ENCODE results near the gene HHATL. TPM values are rescaled to one million over a fixed set of nuclear protein-coding genes. Genes with fewer than 3 reads are reported as not detected.
A peak's percentile ranks its signal among the peaks of the same experiment; 100 is the strongest.

Gene HHATL
- total and polyA plus RNA-seq, 2 of the 8 experiments (the other 6 are each of a cell fraction or from before 2014, with no cell fraction given): 0.18 TPM; not detected in 1

DNA sequence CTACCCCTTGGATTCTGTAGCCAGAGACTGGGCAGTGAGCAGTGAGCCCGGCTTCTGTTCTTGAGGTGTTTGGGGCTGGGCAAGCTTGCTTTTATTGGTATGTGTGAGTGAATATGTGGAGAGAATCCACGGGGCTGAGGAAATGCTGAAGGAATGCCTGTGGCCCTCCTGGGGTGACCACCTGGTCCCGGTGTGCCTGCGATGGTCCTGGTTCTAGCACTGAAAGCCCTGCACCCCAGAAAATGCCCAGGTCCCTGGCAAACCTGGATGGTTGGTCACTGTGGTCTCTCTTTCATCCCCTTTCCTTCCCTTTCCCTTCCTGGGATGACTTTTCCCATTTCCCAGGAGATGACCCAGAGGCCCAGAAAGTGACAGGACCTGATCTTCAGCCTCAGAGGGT, 44.9 kb downstream of the HHATL start:
- Histone ChIP-seq H2BK12ac (ENCODE audit: low read depth, low read length) (no peak overlapping the region), H2BK120ac (replicated peaks; ENCODE audit: low read depth, low read length) (no peak overlapping the region), H4K91ac (replicated peaks; ENCODE audit: insufficient read length, low read length) (no peak overlapping the region), H3K18ac (ENCODE audit: extremely low read depth, low read length) (peak overlapping the region; percentile 32; the same call in 1 of the 2 replicates), H4K5ac (ENCODE audit: insufficient read length, low read depth, low read length) (no peak overlapping the region), H3K4me3 (ENCODE audit: extremely low read depth in 1 of 4, insufficient read depth in 2 of 4, low read depth in 3 of 4, low read length in 4 of 4) (no peak overlapping the region), H3K27me3 (replicated peaks in 1 of 4; ENCODE audit: control insufficient read depth in 3 of 4, extremely low read depth in 1 of 4, insufficient read depth in 3 of 4, low read length in 3 of 4) (no peaks in the 10 kb centered on the region), H2AFZ (ENCODE audit: low read length) (no peak overlapping the region), H3K9me3 (ENCODE audit: insufficient read depth in 2 of 2, low read depth in 1 of 2, low read length in 1 of 2) (no peaks in the 10 kb centered on the region), H4K8ac (ENCODE audit: extremely low read depth, insufficient read depth, low read length) (no peak overlapping the region), H3K9ac (replicated peaks in 1 of 4; ENCODE audit: extremely low read depth in 1 of 4, low read depth in 3 of 4, low read length in 3 of 4) (no peak overlapping the region), H3K23ac (ENCODE audit: insufficient read length) (no peak overlapping the region), H4K20me1 (replicated peaks in 1 of 2; ENCODE audit: control insufficient read depth in 1 of 2, insufficient read depth in 2 of 2, low read length in 2 of 2) (peaks cover 0 to 1% of the 10 kb centered on the region in 2 experiments), H3K4ac (replicated peaks; ENCODE audit: insufficient read length, low read depth, low read length) (no peak overlapping the region), H3K23me2 (ENCODE audit: low read depth, low read length) (peaks cover 3% of the 10 kb centered on the region; the same call in 1 of the 2 replicates), H2BK20ac (ENCODE audit: low read length) (no peak overlapping the region), H3K4me1 (replicated peaks in 1 of 4; ENCODE audit: control insufficient read depth in 3 of 4, insufficient read depth in 4 of 4, low read length in 3 of 4) (peaks cover 6 to 21% (median 19%) of the 10 kb centered on the region in 4 experiments), H2BK5ac (ENCODE audit: low read depth, low read length) (no peak overlapping the region; the same call in 1 of the 2 replicates), H2BK15ac (ENCODE audit: low read length) (0 out of 2 replicates have a peak overlapping the region, but pooled peaks have one; percentile 61), H2AK5ac (ENCODE audit: low read depth, low read length) (no peak overlapping the region), H3K79me1 (ENCODE audit: low read depth, low read length) (no peaks in the 10 kb centered on the region), H3K4me2 (ENCODE audit: insufficient read depth in 1 of 2, low read depth in 2 of 2, low read length in 2 of 2) (no peak overlapping the region), H3K79me2 (ENCODE audit: control insufficient read depth in 1 of 2, insufficient read depth in 2 of 2, low read length in 2 of 2) (no peaks in the 10 kb centered on the region), H3K36me3 (ENCODE audit: control insufficient read depth in 2 of 4, insufficient read depth in 4 of 4, low read length in 3 of 4) (no peaks in the 10 kb centered on the region; a peak in 1 of 8 replicates), H3K27ac (ENCODE audit: low read depth, low read length) (no peak overlapping the region), H3K56ac (replicated peaks; ENCODE audit: insufficient read length, low read depth, low read length) (no peak overlapping the region), H3K14ac (ENCODE audit: insufficient read length) (no peak overlapping the region)
- 87% methylated on average over 4 of the region's 4 CpGs; no CpG with 5 or more reads in 1 of the 2 experiments for WGBS, 2 experiments (ENCODE audit: extremely low coverage in 1 of 2, insufficient coverage in 1 of 2, insufficient read length in 1 of 2, insufficient replicate concordance in 2 of 2, low coverage in 1 of 2, low lambda C conversion rate in 2 of 2, missing lambda C conversion rate in 1 of 2)
- DNase-seq (ENCODE audit: low read depth in 1 of 2, low spot score in 2 of 2) (no peak), FAIRE-seq (no peak)
- CTCF ChIA-PET (ENCODE audit: partially characterized antibody): interaction anchor here (0.9 to 7.0 kb wide), 3 partner anchors 89 to 99 kb away, joined by 3 to 54 read pairs (median 32); no protein-coding TSS in a partner anchor
- POLR2A ChIA-PET (ENCODE audit: partially characterized antibody): interaction anchor here (0.9 to 2.6 kb wide), 4 partner anchors 8 to 66 kb away, joined by 3 to 6 read pairs (median 4); no protein-coding TSS in a partner anchor
- TF ChIP-seq TAF7 (optimal IDR thresholded peaks at IDR 0.05; ENCODE audit: borderline replicate concordance, low read depth, low read length) (no peak), RAD21 (IDR thresholded peaks at IDR 0.05 in 1 of 2, conservative IDR thresholded peaks at IDR 0.05 in 1 of 2; ENCODE audit: low read depth in 2 of 2, low read length in 2 of 2) (no peak), TBP (IDR thresholded peaks at IDR 0.05; ENCODE audit: low read depth, low read length) (no peak), KDM5A (IDR thresholded peaks at IDR 0.05; ENCODE audit: low read length) (no peak), CREB1 (IDR thresholded peaks at IDR 0.05) (no peak), KDM4A (IDR thresholded peaks at IDR 0.05; ENCODE audit: low read depth, low read length, severe bottlenecking) (no peak), NANOG (IDR thresholded peaks at IDR 0.05; ENCODE audit: insufficient read depth, low read depth, low read length, poor library complexity, severe bottlenecking) (no peak), ASH2L (IDR thresholded peaks at IDR 0.05; ENCODE audit: low read length) (no peak), EZH2 (IDR thresholded peaks at IDR 0.05; ENCODE audit: low read depth, low read length, severe bottlenecking) (no peak), SIX5 (IDR thresholded peaks at IDR 0.05; ENCODE audit: low read depth, low read length) (no peak), SIRT6 (IDR thresholded peaks at IDR 0.05; ENCODE audit: low read length) (no peak), SP2 (IDR thresholded peaks at IDR 0.05; ENCODE audit: low read length) (no peak), BCL11A (IDR thresholded peaks at IDR 0.05; ENCODE audit: low read depth in 2 of 2, low read length in 2 of 2) (no peak)
- TF ChIP-seq, protein P1, sequence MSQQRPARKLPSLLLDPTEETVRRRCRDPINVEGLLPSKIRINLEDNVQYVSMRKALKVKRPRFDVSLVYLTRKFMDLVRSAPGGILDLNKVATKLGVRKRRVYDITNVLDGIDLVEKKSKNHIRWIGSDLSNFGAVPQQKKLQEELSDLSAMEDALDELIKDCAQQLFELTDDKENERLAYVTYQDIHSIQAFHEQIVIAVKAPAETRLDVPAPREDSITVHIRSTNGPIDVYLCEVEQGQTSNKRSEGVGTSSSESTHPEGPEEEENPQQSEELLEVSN (IDR thresholded peaks at IDR 0.05): no peak
